Measurements from ENCODE around the gene ZNF155. TPM values are rescaled to one million over a fixed set of nuclear protein-coding genes. Genes with fewer than 3 reads are reported as not detected.

The ZNF155 gene
- total and polyA plus RNA-seq, 2 donors (not counting 1 experiment from before 2014, with no cell fraction given): 7.4 to 12.2 TPM

DNA sequence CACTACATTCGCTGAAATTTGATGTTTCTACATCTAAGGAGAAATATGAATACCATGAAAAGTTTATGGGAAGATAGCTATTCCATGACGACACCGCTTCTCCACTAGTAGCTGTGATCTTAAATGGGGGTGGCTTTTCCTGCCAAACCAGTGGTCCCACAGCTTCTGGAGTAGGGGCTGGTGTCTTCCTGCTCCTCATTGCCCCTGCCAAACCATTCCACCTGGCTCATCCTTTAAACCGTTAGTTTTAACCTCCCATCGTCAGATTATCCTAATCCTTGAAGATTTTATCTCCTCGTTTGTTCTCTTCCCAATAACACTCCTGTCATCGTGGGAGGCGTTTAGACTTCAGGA is 18.2 kb downstream of the ZNF155 start:
- H3K9ac ChIP-seq (ENCODE audit: insufficient read depth, low read length): peak overlapping the region; percentile 55
- peak overlapping the region; percentile 76 for H3K27ac ChIP-seq (ENCODE audit: insufficient read depth, low read length)
- peaks cover 3% of the 10 kb centered on the region for H3K4me1 ChIP-seq (ENCODE audit: control insufficient read depth, extremely low read depth, insufficient read depth, low read length)
- H3K27me3 ChIP-seq (ENCODE audit: control insufficient read depth, insufficient read depth, low read length): no peaks in the 10 kb centered on the region
- peak overlapping the region; percentile 98 for H2AFZ ChIP-seq (ENCODE audit: low read length)
- no peaks in the 10 kb centered on the region for H3K9me3 ChIP-seq (ENCODE audit: control insufficient read depth, insufficient read depth, low read depth, low read length)
- H3K36me3 ChIP-seq (ENCODE audit: control insufficient read depth, insufficient read depth, low read length): no peaks in the 10 kb centered on the region
- H3K79me2 ChIP-seq (ENCODE audit: control insufficient read depth, insufficient read depth, low read length): peaks cover 4% of the 10 kb centered on the region
- H4K20me1 ChIP-seq (ENCODE audit: control insufficient read depth, extremely low read depth, insufficient read depth, low read length): no peaks in the 10 kb centered on the region
- TF ChIP-seq CTCF (conservative IDR thresholded peaks at IDR 0.05 in 1 of 2, IDR thresholded peaks at IDR 0.05 in 1 of 2; ENCODE audit: low read depth in 1 of 2, low read length in 2 of 2): no peak
- TF ChIP-seq EZH2 (IDR thresholded peaks at IDR 0.05; ENCODE audit: low read length, missing control alignments): no peak
- H3K4me2 ChIP-seq (ENCODE audit: extremely low read depth, insufficient read depth, low read length): peak overlapping the region; percentile 80
- DNase-seq (ENCODE audit: low read depth in 2 of 2): no peak
- peak overlapping the region; percentile 52 to 96 (median 77) for H3K4me3 ChIP-seq (replicated peaks in 1 of 4; ENCODE audit: control extremely low read depth in 1 of 4, insufficient read depth in 1 of 4, low read depth in 3 of 4, low read length in 4 of 4)

- Histone ChIP-seq H3K36me3 (ENCODE audit: control insufficient read depth, insufficient read depth, low read length) (no peaks in the 10 kb centered on the region), H2AFZ (ENCODE audit: low read length) (peak within 1 kb of the TSS; percentile 98), H4K20me1 (ENCODE audit: control insufficient read depth, extremely low read depth, insufficient read depth, low read length) (no peaks in the 10 kb centered on the region), H3K9me3 (ENCODE audit: control insufficient read depth, insufficient read depth, low read depth, low read length) (no peaks in the 10 kb centered on the region), H3K4me1 (ENCODE audit: control insufficient read depth, extremely low read depth, insufficient read depth, low read length) (peaks cover 3% of the 10 kb centered on the region), H3K79me2 (ENCODE audit: control insufficient read depth, insufficient read depth, low read length) (peaks cover 4% of the 10 kb centered on the region), H3K27me3 (ENCODE audit: control insufficient read depth, insufficient read depth, low read length) (no peaks in the 10 kb centered on the region), H3K27ac (ENCODE audit: insufficient read depth, low read length) (peak within 1 kb of the TSS; percentile 76), H3K4me2 (ENCODE audit: extremely low read depth, insufficient read depth, low read length) (peak within 1 kb of the TSS; percentile 86), H3K4me3 (replicated peaks in 1 of 4; ENCODE audit: control extremely low read depth in 1 of 4, insufficient read depth in 1 of 4, low read depth in 3 of 4, low read length in 4 of 4) (peak within 1 kb of the TSS; percentile 52 to 96 (median 77)), H3K9ac (ENCODE audit: insufficient read depth, low read length) (peak within 1 kb of the TSS; percentile 57)
- peak; percentile 95 for DNase-seq (ENCODE audit: low read depth in 2 of 2)
- no peak for TF ChIP-seq CTCF (conservative IDR thresholded peaks at IDR 0.05 in 1 of 2, IDR thresholded peaks at IDR 0.05 in 1 of 2; ENCODE audit: low read depth in 1 of 2, low read length in 2 of 2)
- no peak for TF ChIP-seq EZH2 (IDR thresholded peaks at IDR 0.05; ENCODE audit: low read length, missing control alignments)
These were observed 18.8 kb downstream of the ZNF155 start, which contains the start of gene ZNF230 for GRCh38 chr19:44002566-44003460. Gene ZNF230, plus strand, starts transcription at chr19:44002957. Its CDS starts 4,122 bp downstream, at chr19:44007079.

- no peaks in the 10 kb centered on the region for H3K36me3 ChIP-seq (ENCODE audit: control insufficient read depth, insufficient read depth, low read length)
- H3K27me3 ChIP-seq (ENCODE audit: control insufficient read depth, insufficient read depth, low read length): no peaks in the 10 kb centered on the region
- H3K79me2 ChIP-seq (ENCODE audit: control insufficient read depth, insufficient read depth, low read length): peaks cover 4% of the 10 kb centered on the region
- peak in 1 of 2 donors; percentile 0 for DNase-seq (ENCODE audit: low read depth in 2 of 2)
- no peaks in the 10 kb centered on the region for H3K9me3 ChIP-seq (ENCODE audit: control insufficient read depth, insufficient read depth, low read depth, low read length)
- peak overlapping the region; percentile 86 for H2AFZ ChIP-seq (ENCODE audit: low read length)
- peak overlapping the region; percentile 57 for H3K9ac ChIP-seq (ENCODE audit: insufficient read depth, low read length)
- no peaks in the 10 kb centered on the region for H4K20me1 ChIP-seq (ENCODE audit: control insufficient read depth, extremely low read depth, insufficient read depth, low read length)
- peaks cover 3% of the 10 kb centered on the region for H3K4me1 ChIP-seq (ENCODE audit: control insufficient read depth, extremely low read depth, insufficient read depth, low read length)
- H3K27ac ChIP-seq (ENCODE audit: insufficient read depth, low read length): peak overlapping the region; percentile 76
- H3K4me2 ChIP-seq (ENCODE audit: extremely low read depth, insufficient read depth, low read length): peak overlapping the region; percentile 86
- TF ChIP-seq EZH2 (IDR thresholded peaks at IDR 0.05; ENCODE audit: low read length, missing control alignments) (no peak), CTCF (conservative IDR thresholded peaks at IDR 0.05 in 1 of 2, IDR thresholded peaks at IDR 0.05 in 1 of 2; ENCODE audit: low read depth in 1 of 2, low read length in 2 of 2) (no peak)
- H3K4me3 ChIP-seq (replicated peaks in 1 of 4; ENCODE audit: control extremely low read depth in 1 of 4, insufficient read depth in 1 of 4, low read depth in 3 of 4, low read length in 4 of 4): peak overlapping the region; percentile 52 to 96 (median 77)
These were observed 19.5 kb downstream of the ZNF155 start for GRCh38 chr19:44003461-44004009.

Measured in fibroblast of lung (primary cell).